ENCODE data around the gene PSME1. TPM values are rescaled to one million over a fixed set of nuclear protein-coding genes. Genes with fewer than 3 reads are reported as not detected.

The PSME1 gene
- total and polyA plus RNA-seq, 2 of the 4 experiments (the other 2 are of a cell fraction), result 42.8 to 106 TPM

DNA sequence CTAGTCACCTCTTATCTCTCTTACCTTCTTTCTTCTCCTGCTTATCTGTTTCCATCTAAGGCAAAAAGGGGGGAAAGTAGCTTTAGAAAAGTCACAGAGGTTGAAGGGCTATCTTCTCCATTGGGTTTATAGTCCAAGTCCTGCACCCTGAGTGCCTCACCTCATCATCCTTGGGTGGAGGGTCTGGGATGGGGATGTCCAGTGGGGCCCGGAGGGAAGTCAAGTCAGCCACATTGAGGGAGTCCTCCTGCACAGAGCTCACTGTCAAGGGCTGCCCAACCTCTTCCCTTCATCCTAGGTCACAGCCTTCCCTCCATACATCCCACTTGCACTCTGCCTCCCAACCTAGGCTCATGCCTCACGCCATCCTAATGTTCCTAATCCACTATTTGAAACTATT, 9.2 kb downstream of the PSME1 start:
- H3K4me2 ChIP-seq (ENCODE audit: low read depth, low read length), result peak overlapping the region; percentile 96

More for the DNA sequence above, 9.2 kb downstream of the PSME1 start:
- ATAC-seq (ENCODE audit: low read depth) (no peak), DNase-seq (no peak)
- no peaks in the 10 kb centered on the region for H3K9me3 ChIP-seq (ENCODE audit: control insufficient read depth, insufficient read depth, low read length)
- ChIA-PET POLR2A (ENCODE audit: unreplicated experiment) (no interaction called here), CTCF (interaction anchor here (0.6 kb wide), 1 partner anchor 298 kb away, joined by 3 read pairs; no protein-coding TSS in a partner anchor)
- no peaks in the 10 kb centered on the region for H3K27me3 ChIP-seq (ENCODE audit: control insufficient read depth, insufficient read depth, low read length)
- WGBS, 2 experiments (ENCODE audit: extremely low coverage in 2 of 2, insufficient read length in 1 of 2), result no CpG with 5 or more reads among the region's 2 CpGs
- H2BK120ac ChIP-seq (ENCODE audit: low read depth, low read length), result no peak overlapping the region
- intact Hi-C loops (cut with micrococcal nuclease) (no loop called here), dilution Hi-C loops (cut with HindIII; ENCODE audit: low sequenced_read_pairs, unreplicated experiment) (no loop called here), in situ Hi-C loops (cut with MboI; ENCODE audit: low sequenced_read_pairs) (loop anchor here (25.0 kb wide), 2 partner anchors 833 to 1058 kb away; partner anchors contain the start of genes ACIN1, BCL2L2, C14orf119 and PABPN1)
- H4K8ac ChIP-seq (ENCODE audit: low read depth in 2 of 2, low read length in 2 of 2), result no peak overlapping the region; a peak in 1 of 4 replicates
- no TSS peak for BruUV-seq (replicated peaks)
- no peak overlapping the region for H4K5ac ChIP-seq (ENCODE audit: low read depth, low read length)
- peaks cover 10% of the 10 kb centered on the region for H3K4me1 ChIP-seq (ENCODE audit: control insufficient read depth, insufficient read depth, low read length)
- no peak overlapping the region for H3K4me3 ChIP-seq (ENCODE audit: insufficient read depth, low read depth, low read length)
- no peak overlapping the region for H3K56ac ChIP-seq (ENCODE audit: extremely low read depth, insufficient read depth, low read length)
- peaks cover 15% of the 10 kb centered on the region for H3K9me1 ChIP-seq (ENCODE audit: insufficient read depth, low read length)
- no peak overlapping the region for H3K18ac ChIP-seq (ENCODE audit: low read depth, low read length)
- H2AFZ ChIP-seq (replicated peaks; ENCODE audit: low read length, poor library complexity), result no peak overlapping the region
- no peak overlapping the region for H4K91ac ChIP-seq (ENCODE audit: insufficient read depth, low read depth, low read length)
- 0 out of 2 replicates have a peak overlapping the region, but pooled peaks have one; percentile 28 for H3K4ac ChIP-seq (ENCODE audit: low read depth, low read length)
- no peak for TF ChIP-seq RFX5 (IDR thresholded peaks at IDR 0.05; ENCODE audit: low read depth, low read length)
- TF ChIP-seq SMC3 (IDR thresholded peaks at IDR 0.05; ENCODE audit: low read depth, low read length), result no peak
- TF ChIP-seq CEBPB (IDR thresholded peaks at IDR 0.05; ENCODE audit: low read depth, low read length), result no peak
- TF ChIP-seq CHD1 (IDR thresholded peaks at IDR 0.05; ENCODE audit: low read depth, low read length), result no peak
- no peak for TF ChIP-seq FOS (IDR thresholded peaks at IDR 0.05; ENCODE audit: low read depth, low read length)
- no peak for TF ChIP-seq NFE2L2 (IDR thresholded peaks at IDR 0.05; ENCODE audit: low read depth, low read length)
- TF ChIP-seq MAFK (IDR thresholded peaks at IDR 0.05; ENCODE audit: low read depth, low read length), result no peak
- TF ChIP-seq MXI1 (IDR thresholded peaks at IDR 0.05; ENCODE audit: borderline replicate concordance, low read depth, low read length), result no peak
- TF ChIP-seq BHLHE40 (IDR thresholded peaks at IDR 0.05; ENCODE audit: low read depth, low read length), result no peak
- TF ChIP-seq ELK1 (IDR thresholded peaks at IDR 0.05; ENCODE audit: borderline replicate concordance, low read depth, low read length), result no peak
- no peak for TF ChIP-seq MAZ (IDR thresholded peaks at IDR 0.05; ENCODE audit: borderline replicate concordance, low read depth, low read length)
- H3K36me3 ChIP-seq (ENCODE audit: control insufficient read depth, insufficient read depth, low read length), result peaks cover 12% of the 10 kb centered on the region
- peak overlapping the region; percentile 76; the same call in 1 of the 2 replicates for H3K9ac ChIP-seq (ENCODE audit: low read depth, low read length)
- H2AK5ac ChIP-seq (ENCODE audit: low read depth, low read length), result peak overlapping the region; percentile 25; the same call in 1 of the 2 replicates
- H3K27ac ChIP-seq (ENCODE audit: insufficient read depth, low read length), result peak overlapping the region; percentile 8; the same call in 1 of the 2 replicates
- peak overlapping the region; percentile 68; the same call in 1 of the 2 replicates for H3K23ac ChIP-seq (ENCODE audit: low read depth, low read length)
- H2BK15ac ChIP-seq (ENCODE audit: low read depth, low read length), result no peak overlapping the region
- peaks cover 31 to 71% of the 10 kb centered on the region in 2 experiments for H3K79me1 ChIP-seq (ENCODE audit: low read depth in 1 of 2, low read length in 2 of 2)
- peak overlapping the region; percentile 71 for H2BK5ac ChIP-seq (ENCODE audit: low read depth, low read length, poor library complexity, severe bottlenecking)
- no peak overlapping the region for H2AK9ac ChIP-seq (replicated peaks; ENCODE audit: low read depth, low read length, poor library complexity)
- H3K14ac ChIP-seq (replicated peaks; ENCODE audit: low read depth, low read length), result peak overlapping the region; percentile 72
- no peak overlapping the region for H2BK20ac ChIP-seq (ENCODE audit: low read depth, low read length)
- H4K20me1 ChIP-seq (ENCODE audit: insufficient read depth, low read length), result peaks cover 18% of the 10 kb centered on the region

All from IMR-90 (cell line).